Activated naive CD8-positive, alpha-beta T cell treated with anti-CD3 and anti-CD28 coated beads, Interleukin-2, amount 50 U/mL, for 16 hours (primary cell): Measurements from ENCODE around the gene CPO.

ENCODE experiments used
- DNase-seq: peaks from one replicate; pipeline ENCODE4 v3.0.0-alpha.2; 2020; ENCODE audit warnings: low read depth, low spot score

Gene CPO

GRCh38 chr2:207015901-207016300, 76.6 kb downstream of the CPO start:
- DNase-seq, result no peak
